Stimulated activated CD4-positive, alpha-beta T cell treated with anti-CD3 and anti-CD28 coated beads, Interleukin-1b, Interleukin-23, amount 100 ng/mL, for 24 hours (primary cell): ENCODE data around the gene PJVK.
A peak's percentile ranks its signal among the peaks of the same experiment; 100 is the strongest.
"Not testable (repeated sequence)": the region's sequence is repeated elsewhere in the genome, so short reads cannot be mapped to it uniquely, and the experiment has no call there.

Experiments
- DNase-seq, 4 experiments: peaks; one replicate each; pipeline ENCODE4 v3.0.0-alpha.2; 2020; ENCODE audit warnings: low read depth in 4 of 4, low spot score in 1 of 4

PJVK gene

GRCh38 chr2:178450774-178451525 lies at the start of gene PJVK, which contains the start of gene PRKRA:
Gene PJVK (plus strand): TSS chr2:178451378. CDS start chr2:178453410, 2,032 bp downstream.
Gene PRKRA (minus strand): TSS chr2:178451175. CDS start chr2:178451030, 145 bp downstream.
- peak; percentile 85 to 94 (median 92) for DNase-seq

GRCh38 chr2:178401994-178402437 lies 49.2 kb upstream of the PJVK start:
- no peak for DNase-seq

DNA sequence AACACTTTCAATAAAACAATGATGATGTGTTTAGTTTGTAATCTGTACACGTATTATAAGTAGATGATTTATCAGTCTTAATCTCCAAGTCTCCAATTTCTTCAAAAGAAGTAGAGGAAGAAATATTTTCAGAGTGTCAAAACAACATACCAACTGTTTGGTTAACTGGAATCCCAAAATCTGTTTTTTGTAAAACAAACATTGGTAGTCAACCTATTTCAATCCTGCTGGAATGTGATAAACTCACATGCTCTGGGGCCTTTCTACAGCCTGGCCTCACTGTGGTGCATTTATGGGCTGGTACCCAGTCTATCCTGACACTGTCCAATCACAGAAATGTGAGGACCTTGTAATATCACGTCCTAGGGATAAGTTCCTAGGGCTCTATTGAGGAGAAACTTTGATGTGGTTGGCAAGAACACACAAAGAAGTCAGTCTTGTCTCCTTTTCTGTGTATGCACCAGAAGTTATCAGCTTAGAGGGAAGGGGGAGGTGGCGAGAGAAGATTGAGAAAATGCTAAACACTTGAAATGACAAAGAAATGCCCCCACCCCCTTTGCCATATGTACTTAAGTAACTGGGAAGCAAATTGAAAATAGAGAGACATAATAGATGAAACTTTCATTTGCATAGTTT lies 47.4 kb upstream of the PJVK start:
- no peak for DNase-seq

DNA sequence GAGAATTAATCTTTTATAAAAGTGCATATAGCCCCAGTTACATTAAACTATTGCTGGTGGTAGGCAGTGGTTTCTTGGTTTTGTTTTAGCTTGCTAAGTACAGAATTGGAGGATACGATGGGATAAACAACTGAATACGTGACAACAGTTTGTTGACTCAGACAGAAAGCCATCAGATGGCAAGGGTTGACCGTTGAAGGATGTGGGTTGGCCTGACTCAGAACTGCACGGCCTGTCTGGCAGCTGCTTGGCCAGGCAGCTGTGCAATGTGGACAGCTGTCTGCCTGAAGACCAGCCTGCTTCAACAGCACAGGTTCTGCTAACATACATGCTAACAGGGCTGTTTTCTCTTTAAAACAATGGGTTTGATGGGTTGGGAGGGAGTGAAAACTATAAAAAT lies 46.8 kb upstream of the PJVK start:
- DNase-seq, result no peak

- no peak for DNase-seq
These were observed 41.9 kb upstream of the PJVK start for GRCh38 chr2:178409261-178409660.

GRCh38 chr2:178412047-178412446 lies 39.1 kb upstream of the PJVK start:
- no peak for DNase-seq

- DNase-seq, result not testable (repeated sequence)
These were observed 38.7 kb upstream of the PJVK start for GRCh38 chr2:178412453-178412852.

GRCh38 chr2:178413472-178414265 lies 37.5 kb upstream of the PJVK start:
- peak; percentile 37 to 70 (median 58) for DNase-seq

DNA sequence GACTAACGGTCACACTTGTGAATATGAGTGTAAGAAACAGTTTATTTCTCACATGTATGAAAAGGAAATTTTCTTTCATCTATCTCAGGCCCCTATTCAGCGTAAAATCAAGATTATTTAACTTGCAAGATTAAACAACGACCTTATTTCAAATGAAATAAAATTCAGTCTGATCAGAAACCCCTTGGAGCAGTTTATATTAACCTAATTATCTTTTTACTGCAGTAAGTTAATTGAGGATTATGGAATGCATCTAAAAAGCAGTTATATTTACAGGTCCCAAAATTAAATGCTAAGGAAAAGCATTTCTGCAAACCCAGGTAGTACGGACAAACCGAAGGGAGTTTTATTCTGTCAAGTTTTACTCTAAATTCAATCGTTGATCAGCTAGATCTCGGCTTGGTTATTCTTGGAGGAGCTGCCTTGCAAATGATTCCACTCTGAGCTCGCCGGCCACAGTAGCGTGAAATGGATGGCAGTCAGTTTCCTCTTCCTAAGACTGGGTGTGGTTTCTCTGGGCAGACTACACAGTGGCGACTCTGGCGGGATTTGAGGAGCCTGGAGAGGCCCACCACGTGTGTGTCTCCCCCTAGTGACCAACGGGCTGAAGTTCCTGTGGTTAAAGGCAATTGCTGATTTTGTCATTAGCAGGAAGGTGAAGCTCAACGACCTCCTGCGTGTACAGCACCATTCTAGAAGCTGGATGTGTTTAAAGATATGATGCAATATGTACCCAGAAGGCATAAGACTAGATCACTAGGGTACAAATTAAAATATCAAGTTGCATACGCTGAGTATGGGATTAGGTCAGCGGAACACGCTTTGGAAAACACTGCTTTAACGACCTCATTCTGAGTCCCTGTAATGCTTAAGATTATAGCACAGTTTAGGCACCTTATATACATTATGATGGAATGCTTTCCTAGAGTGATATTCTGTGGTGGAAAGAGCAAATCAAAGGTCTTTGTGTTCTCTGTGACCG lies 36.6 kb upstream of the PJVK start:
- peak; percentile 46 to 71 (median 60) for DNase-seq

- DNase-seq, result no peak
These were observed 35.2 kb upstream of the PJVK start for GRCh38 chr2:178415979-178416378.

GRCh38 chr2:178417916-178418315 lies 33.3 kb upstream of the PJVK start:
- no peak for DNase-seq

DNA sequence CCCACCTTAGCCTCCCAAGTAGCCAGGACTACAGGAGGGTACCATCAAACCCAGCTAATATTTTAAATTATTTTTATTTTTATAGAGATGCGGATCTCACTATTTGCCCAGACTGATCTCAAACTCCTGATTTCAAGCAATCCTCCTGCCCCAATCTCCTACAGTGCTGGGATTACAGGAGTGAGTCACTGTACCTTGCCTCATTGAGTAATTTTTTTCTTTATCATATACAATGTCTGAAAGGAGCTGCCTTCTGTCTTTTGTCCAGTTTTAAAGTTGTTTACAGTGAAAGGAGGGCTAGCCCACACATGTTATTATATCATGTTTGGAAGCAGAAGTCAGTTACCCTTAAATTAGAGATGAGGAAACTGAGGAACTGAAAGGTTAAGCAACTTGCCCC lies 32.8 kb upstream of the PJVK start:
- no peak for DNase-seq

DNA sequence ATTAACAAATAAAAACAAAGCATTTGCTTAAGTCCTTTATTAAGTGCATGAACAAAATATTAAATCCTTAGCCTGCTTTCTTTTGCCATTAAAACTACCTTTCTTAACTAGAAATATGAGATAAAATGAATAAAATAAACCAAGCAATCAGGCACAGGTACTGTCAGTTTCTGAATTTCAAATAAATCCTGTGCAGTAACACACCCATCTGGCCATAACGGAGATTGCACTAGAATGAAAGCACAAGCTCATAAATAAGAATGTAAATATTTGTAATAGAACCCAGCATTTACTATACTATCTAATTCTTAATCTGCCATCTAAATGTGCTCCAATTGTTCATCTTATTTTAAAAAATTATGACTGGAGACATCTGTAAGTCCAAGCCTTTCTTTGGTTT lies 32.1 kb upstream of the PJVK start:
- DNase-seq, result no peak

- DNase-seq, result no peak
These were observed 30.6 kb upstream of the PJVK start for GRCh38 chr2:178420463-178420999.

- DNase-seq, result no peak
These were observed 29.1 kb upstream of the PJVK start for GRCh38 chr2:178422097-178422496.

- not testable (repeated sequence) for DNase-seq
These were observed 27.4 kb upstream of the PJVK start for GRCh38 chr2:178423746-178424145.

DNA sequence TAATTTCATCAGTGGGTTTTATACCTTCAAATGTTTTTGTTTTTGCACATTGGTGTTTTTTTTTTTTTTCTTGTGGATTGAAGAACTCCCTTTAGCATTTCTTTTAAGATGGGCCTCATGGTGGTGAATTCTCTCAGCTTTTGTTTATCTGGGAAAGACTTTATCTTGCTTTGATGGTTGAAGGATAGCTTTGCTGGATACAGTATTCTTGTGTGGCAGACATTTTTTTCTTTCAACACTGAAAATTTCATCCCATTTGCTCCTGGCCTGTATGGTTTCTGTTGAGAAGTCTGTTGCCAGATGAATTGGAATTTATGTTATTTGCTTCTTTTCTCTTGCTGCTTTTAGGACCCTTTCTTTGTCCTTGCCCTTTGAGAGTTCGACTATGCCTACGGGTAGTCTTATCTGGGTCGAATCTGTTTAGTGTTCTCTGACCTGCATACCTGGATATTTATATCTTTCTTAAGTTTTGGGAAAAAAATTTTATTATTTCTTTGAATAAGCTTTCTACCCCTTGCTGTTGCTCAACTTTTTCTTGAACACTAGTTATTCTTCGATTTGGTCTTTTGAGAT lies 25.8 kb upstream of the PJVK start:
- DNase-seq, result no peak

DNA sequence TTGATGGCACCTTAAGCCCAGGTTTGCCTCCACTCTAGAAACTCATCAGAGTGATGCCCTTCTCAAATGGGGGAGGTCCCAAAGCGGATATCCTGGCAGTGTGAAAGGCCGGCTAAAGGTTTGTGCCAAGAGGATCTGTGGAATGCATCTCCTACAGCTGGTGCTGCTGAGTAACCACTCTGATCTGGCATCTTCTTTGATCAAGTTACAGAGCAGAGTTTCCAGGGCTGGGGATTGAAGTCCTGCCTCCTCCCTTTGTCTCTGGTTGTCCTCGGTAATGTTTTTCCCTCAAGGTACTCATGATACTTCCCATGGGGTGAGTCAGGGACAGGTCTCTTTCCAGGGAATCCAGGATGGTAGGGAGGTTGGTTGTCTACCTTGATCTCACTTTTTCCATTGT lies 24.8 kb upstream of the PJVK start:
- DNase-seq, result no peak

DNA sequence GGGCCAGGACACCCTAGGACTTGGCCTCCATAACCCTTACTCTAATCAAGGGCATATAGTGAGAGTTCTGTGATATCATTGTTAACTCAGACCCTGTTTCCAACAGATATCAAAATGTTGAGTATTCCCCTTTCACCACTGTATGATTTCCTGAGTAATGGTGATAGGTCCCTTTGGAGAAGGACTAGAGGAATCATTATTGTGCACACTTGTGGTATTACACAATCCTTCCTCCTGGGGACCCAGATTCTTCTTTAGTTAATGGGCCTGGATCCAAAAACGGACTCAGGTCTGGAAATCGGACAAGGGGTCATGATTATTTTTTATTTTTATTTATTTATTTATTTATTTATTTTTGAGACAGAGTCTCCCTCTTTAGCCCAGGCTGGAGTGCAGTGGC lies 23.7 kb upstream of the PJVK start:
- DNase-seq, result no peak

- DNase-seq, result no peak
These were observed 22.8 kb upstream of the PJVK start for GRCh38 chr2:178428396-178428806.
